Sciatic nerve (tissue), 2 donors: ENCODE data around the gene FAM83B. TPM values are rescaled to one million over a fixed set of nuclear protein-coding genes. Genes with fewer than 3 reads are reported as not detected.
"Not testable (repeated sequence)": the region's sequence is repeated elsewhere in the genome, so short reads cannot be mapped to it uniquely, and the experiment has no call there.

Experiments used
- ATAC-seq: fragments of 200-7000 bp; cut with Tn5 transposase; one replicate; pipeline ENCODE4 v1.9.1; 2020; ENCODE audit warnings: mild to moderate bottlenecking, moderate library complexity
- DNase-seq: peaks from one replicate; pipeline ENCODE4 v3.0.0-alpha.2; 2020; ENCODE audit warnings: low spot score
- intact Hi-C: fragments of 100-400 bp; cut with DNase I; formaldehyde crosslinking; loops from one replicate; pipeline ENCODE4 v1.14.2; 2022
- total RNA-seq: library from RNA; stranded (reverse); fragmentation: NEBNext Ultra II Directional; extraction: Animal tissue kit (Norgen Biotek cat#: 25700); gene quantifications from one replicate; pipeline ENCODE4 v1.2.1, GENCODE V29; 2021
- donor health status: DM: no; HTN: no; CAD: no.
- donor health status: DM: no; HTN: no; CAD: no.

Gene FAM83B, protein sequence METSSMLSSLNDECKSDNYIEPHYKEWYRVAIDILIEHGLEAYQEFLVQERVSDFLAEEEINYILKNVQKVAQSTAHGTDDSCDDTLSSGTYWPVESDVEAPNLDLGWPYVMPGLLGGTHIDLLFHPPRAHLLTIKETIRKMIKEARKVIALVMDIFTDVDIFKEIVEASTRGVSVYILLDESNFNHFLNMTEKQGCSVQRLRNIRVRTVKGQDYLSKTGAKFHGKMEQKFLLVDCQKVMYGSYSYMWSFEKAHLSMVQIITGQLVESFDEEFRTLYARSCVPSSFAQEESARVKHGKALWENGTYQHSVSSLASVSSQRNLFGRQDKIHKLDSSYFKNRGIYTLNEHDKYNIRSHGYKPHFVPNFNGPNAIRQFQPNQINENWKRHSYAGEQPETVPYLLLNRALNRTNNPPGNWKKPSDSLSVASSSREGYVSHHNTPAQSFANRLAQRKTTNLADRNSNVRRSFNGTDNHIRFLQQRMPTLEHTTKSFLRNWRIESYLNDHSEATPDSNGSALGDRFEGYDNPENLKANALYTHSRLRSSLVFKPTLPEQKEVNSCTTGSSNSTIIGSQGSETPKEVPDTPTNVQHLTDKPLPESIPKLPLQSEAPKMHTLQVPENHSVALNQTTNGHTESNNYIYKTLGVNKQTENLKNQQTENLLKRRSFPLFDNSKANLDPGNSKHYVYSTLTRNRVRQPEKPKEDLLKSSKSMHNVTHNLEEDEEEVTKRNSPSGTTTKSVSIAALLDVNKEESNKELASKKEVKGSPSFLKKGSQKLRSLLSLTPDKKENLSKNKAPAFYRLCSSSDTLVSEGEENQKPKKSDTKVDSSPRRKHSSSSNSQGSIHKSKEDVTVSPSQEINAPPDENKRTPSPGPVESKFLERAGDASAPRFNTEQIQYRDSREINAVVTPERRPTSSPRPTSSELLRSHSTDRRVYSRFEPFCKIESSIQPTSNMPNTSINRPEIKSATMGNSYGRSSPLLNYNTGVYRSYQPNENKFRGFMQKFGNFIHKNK
- total RNA-seq = not detected

- DNase-seq (no peak), ATAC-seq (no peak)
- intact Hi-C loops = no loop called here
Measured at GRCh38 chr6:54846243-54846856, at the start of gene FAM83B. FAM83B (plus strand) TSS chr6:54846771; CDS start chr6:54870247, 23,476 bp downstream.

GRCh38 chr6:54796918-54797317, 49.7 kb upstream of the FAM83B start:
- intact Hi-C loops, DNase-seq, ATAC-seq: not testable (repeated sequence)

GRCh38 chr6:54800050-54800600, 46.4 kb upstream of the FAM83B start:
- no peak for ATAC-seq
- no peak for DNase-seq
- intact Hi-C loops = no loop called here

DNA sequence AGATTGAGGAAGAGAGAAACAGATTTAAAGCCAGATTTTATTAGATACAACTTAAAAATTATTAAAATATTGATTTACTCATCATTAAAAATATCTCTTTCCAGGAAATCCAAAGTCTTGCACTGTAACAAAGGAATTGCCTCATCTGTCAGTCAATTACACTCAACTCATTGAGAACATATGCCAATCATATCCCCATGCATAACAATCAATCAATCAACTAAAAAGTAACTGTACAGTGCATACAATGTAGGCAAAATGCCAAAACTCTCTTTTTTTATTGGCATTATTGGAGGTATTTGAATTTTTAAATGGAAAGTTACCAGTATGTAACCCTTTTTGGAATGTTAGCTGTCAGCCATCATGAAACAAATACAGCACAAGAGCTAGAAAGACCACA, 45.3 kb upstream of the FAM83B start:
- ATAC-seq = no peak
- intact Hi-C loops = no loop called here
- no peak for DNase-seq

- DNase-seq = no peak
- ATAC-seq = no peak
- intact Hi-C loops = no loop called here
Measured at GRCh38 chr6:54801669-54802068, 44.9 kb upstream of the FAM83B start.

GRCh38 chr6:54802775-54803634, 43.6 kb upstream of the FAM83B start:
- no peak for ATAC-seq
- DNase-seq = no peak
- intact Hi-C loops = no loop called here

- no peak for DNase-seq
- intact Hi-C loops = loop anchor here (5.0 kb wide), 1 partner anchor 438 kb away; no protein-coding TSS in a partner anchor
- ATAC-seq = no peak
Measured at GRCh38 chr6:54805077-54805476, 41.5 kb upstream of the FAM83B start.

DNA sequence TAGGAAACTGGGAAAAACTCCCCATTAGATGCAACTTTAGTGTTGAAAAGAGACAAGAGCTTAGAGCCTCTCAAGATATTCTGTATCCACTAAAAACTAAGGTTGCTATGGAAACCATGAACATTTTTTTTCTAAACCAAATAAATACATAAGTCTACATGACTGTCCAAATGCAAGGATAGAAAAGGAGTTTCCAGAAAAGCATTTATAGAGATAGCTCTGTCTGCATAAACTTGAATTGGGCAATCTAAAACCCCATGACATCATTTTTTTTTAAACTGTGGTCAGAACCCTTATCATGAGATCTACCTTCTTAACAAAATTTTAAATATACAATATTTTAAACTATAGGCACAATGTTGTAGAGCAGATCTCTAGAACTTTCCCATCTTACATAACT, 36.4 kb upstream of the FAM83B start:
- intact Hi-C loops = no loop called here
- DNase-seq (no peak), ATAC-seq (no peak)

- intact Hi-C loops = no loop called here
- ATAC-seq (no peak), DNase-seq (no peak)
Measured at GRCh38 chr6:54813892-54814291, 32.7 kb upstream of the FAM83B start.

DNA sequence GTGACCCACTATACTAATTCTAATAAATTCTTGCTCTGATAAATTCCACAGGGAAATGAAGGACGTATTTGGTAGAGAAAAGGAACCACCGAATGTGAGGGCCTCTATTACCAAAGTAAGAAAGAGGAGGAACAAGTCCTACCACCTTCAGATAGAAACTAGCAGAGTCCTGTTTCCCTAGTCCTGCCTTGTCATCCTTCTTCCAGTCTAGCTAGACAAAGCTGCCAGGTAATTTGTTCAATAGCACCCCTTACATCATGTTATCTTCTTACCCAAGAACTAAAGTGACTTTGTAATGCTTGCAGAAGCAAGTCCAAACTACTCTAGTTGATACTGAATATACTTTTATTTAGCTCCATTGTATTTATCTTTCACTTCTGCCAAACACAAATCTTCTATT, 29.3 kb upstream of the FAM83B start:
- ATAC-seq (no peak), DNase-seq (no peak)
- intact Hi-C loops = no loop called here

DNA sequence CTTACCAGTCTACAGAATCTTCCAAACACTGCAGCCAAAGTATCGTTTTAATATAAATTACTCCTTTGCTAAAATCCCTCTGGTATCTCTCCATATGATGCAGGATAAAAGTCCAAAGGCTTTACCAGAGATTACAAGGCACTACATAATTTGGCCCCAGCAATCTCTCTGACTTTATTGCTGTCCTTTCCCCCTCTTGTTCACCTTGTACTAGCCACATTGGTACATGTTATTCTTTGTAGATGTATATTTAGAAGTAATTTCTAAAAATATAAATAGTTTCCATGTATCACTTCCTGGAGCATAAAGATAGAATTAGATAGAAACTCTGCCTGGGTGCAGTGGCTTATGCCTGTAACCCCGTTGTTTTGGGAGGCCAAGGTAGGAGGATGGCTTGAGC, 28.7 kb upstream of the FAM83B start:
- ATAC-seq = no peak
- no peak for DNase-seq
- intact Hi-C loops = no loop called here

DNA sequence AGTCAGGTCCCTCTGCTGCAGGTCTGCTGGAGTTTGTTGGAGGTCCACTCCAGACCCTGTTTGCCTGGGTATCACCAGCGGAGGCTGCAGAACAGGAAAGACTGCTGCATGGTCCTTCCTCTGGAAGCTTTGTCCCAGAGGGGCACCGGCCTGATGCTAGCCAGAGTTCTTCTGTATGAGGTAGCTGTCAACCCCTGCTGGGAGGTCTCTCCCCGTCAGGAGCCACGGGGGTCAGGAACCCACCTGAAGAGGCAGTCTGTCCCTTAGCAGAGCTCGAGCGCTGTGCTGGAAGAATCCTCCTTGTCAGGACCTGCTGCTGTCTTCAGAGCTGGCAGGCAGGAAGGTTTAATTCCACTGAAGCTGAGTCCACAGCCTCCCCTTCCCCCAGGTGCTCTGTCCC, 22.3 kb upstream of the FAM83B start:
- intact Hi-C loops, ATAC-seq, DNase-seq: not testable (repeated sequence)

DNA sequence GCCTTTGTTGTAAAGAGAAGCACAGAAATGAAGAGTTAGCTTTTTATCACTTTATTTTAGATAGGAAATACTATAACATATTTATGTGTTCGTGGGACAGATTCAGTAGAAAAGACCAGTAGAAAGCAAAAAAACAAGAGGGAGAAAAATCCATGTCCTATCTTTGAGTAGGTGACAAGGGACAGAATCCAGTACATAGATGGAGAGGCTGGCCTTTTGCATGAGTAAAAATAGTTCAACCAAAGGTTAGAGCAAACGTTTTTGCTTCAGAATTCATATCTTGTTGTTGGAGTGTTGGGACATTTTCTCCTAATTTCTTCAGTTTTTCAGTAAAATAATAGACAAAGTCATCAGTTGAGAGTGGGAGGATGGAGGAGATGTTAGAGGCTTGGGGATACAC, 19.6 kb upstream of the FAM83B start:
- no peak for ATAC-seq
- DNase-seq = no peak
- intact Hi-C loops = no loop called here

- no peak for ATAC-seq
- intact Hi-C loops = no loop called here
- DNase-seq = no peak
Measured at GRCh38 chr6:54830216-54830615, 16.4 kb upstream of the FAM83B start.

- DNase-seq (no peak), ATAC-seq (no peak)
- intact Hi-C loops = no loop called here
Measured at GRCh38 chr6:54835176-54835575, 11.4 kb upstream of the FAM83B start.

DNA sequence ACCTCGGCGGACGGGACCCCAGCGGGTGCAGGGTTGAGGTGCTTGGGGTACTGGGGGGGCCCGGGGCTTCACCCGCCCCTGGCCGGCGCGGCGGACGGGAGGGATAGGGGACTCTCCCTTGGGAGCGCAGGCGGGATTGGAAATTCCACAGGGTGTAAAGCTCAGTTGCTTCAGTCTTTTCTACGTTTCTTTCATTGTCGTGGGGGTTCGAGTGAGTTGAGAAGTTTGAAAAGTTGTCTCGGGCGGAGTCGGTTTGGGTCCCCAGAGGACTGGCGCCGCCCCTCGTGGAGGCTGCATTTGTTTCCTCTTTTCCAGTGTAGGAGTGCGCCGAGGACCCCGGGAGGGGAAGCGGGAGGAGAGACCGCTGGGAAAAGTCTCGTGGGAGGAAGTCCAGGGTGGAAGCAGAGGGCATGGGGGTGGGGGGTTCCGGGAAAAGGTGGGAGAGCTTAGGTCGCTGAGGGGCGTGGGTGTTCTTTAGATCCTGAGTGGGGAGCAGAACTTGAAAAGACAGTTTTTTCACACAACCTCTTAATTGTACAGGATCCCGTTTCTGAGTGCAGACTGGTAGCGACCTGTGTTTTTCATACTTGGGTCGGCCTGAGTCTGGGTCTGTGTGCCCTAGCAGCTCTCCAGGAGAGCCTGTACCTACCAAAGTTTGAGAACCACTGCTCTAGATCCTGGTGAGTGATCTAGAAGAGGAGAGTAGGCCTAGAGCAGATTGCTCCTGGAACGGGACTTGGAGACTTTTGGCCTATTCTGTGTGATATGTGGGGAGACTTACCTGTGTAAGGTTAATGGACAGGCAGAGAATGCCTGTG, 495 bp downstream of the FAM83B start:
- intact Hi-C loops = no loop called here
- DNase-seq (no peak), ATAC-seq (no peak)

DNA sequence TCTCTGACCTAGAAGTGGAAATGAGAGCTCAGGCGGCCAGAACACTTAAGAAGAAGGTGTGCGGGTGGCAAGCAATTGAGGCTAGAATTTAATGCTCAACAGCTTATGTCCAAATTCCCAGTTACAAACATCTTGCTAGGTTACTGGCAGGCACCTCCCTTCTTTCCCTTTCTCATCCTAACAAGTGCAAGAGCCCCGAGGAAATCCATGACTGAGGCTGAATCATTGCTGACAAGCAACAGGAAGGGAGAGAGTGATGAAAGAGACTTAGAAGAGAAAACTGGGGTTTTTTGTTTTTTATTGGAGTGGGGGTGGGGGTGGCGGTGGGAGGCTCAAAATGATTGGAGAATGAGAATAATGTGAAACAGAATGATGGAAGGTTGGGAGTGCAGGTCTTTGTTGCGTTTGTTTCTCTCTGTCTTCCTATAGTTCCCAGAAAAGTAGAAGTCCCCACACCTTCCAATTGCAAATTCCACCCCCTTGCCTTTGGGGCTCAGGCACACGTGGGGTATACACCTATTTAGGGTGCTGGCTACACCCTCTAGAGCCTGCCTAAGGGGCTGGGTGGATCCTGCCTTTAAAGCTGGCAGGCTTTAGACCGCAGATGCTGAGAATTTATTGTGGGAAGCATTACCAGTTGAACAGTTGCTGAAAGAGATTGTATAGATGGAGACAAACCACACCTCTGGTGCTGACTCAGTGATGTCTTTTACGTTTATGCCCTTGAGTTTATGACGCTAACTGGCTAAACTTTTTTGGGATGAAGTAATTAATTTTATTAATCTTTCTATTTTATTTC, 1.4 kb downstream of the FAM83B start:
- no peak for DNase-seq
- intact Hi-C loops = no loop called here
- ATAC-seq = no peak
